Caco-2 (cell line): ENCODE measurements around the gene IL18. TPM values are rescaled to one million over a fixed set of nuclear protein-coding genes. Genes with fewer than 3 reads are reported as not detected.

Experiments
- BruUV-seq: library from RNA; stranded (reverse); fragments of 400-500 nt; replicated peaks from 2 replicates; lab custom pipeline; 2021; lab: Mats Ljungman, UMichigan
- CTCF ChIA-PET: fragments of 300-600 bp; sonication (Branson Sonifier 250); formaldehyde crosslinking; loops from one replicate; lab custom pipeline; 2022; ENCODE audit warnings: antibody characterized with exemption; lab: Charles Lee
- POLR2A ChIA-PET: fragments of 300-600 bp; sonication (Branson Sonifier 250); formaldehyde crosslinking; loops from one replicate; lab custom pipeline; 2022; ENCODE audit warnings: antibody characterized with exemption; lab: Charles Lee
- DNase-seq, 2 experiments: peaks; one replicate each; pipeline versions ENCODE4 v3.0.0 to v3.0.0-alpha.2; 2020 to 2022
- H3K27me3 ChIP-seq: replicated peaks from 2 replicates; pipeline ENCODE4 v1.6.0; 2011; ENCODE audit warnings: low read length; ENCODE audit not compliant: control insufficient read depth, insufficient read depth
- H3K36me3 ChIP-seq: 2 replicates; pipeline ENCODE4 v1.5.1; 2011; ENCODE audit warnings: low read length; ENCODE audit not compliant: control insufficient read depth, insufficient read depth
- H3K4me1 ChIP-seq: fragments of 250-450 bp; sonication (Bioruptor Pico); 2 replicates; pipeline ENCODE4 v1.5.1; 2020; ENCODE audit warnings: mild to moderate bottlenecking
- H3K4me3 ChIP-seq: 2 replicates; pipeline ENCODE4 v1.5.1; 2011; ENCODE audit warnings: low read depth, mild to moderate bottlenecking, control low read depth, low read length
- H3K9me3 ChIP-seq: fragments of 250-450 bp; sonication (Bioruptor Pico); 2 replicates; pipeline ENCODE4 v1.5.1; 2020; ENCODE audit warnings: mild to moderate bottlenecking, moderate library complexity
- H3K27ac Mint-ChIP-seq: one replicate; pipeline ENCODE4 v1.8.0; 2022; ENCODE audit warnings: mixed read lengths; ENCODE audit not compliant: unreplicated experiment
- H3K27me3 Mint-ChIP-seq: one replicate; pipeline ENCODE4 v1.8.0; 2022; ENCODE audit warnings: mixed read lengths; ENCODE audit not compliant: insufficient read depth, unreplicated experiment
- H3K36me3 Mint-ChIP-seq: one replicate; pipeline ENCODE4 v1.8.0; 2022; ENCODE audit warnings: mild to moderate bottlenecking, mixed read lengths; ENCODE audit not compliant: insufficient read depth, unreplicated experiment
- H3K4me1 Mint-ChIP-seq: one replicate; pipeline ENCODE4 v1.8.0; 2022; ENCODE audit warnings: low read depth, mixed read lengths; ENCODE audit not compliant: unreplicated experiment
- H3K4me3 Mint-ChIP-seq: one replicate; pipeline ENCODE4 v1.8.0; 2022; ENCODE audit warnings: mild to moderate bottlenecking, moderate library complexity, mixed read lengths; ENCODE audit not compliant: unreplicated experiment
- H3K9me3 Mint-ChIP-seq: one replicate; pipeline ENCODE4 v1.8.0; 2022; ENCODE audit warnings: mixed read lengths; ENCODE audit not compliant: unreplicated experiment
- intact Hi-C: fragments of 100-400 bp; cut with micrococcal nuclease; formaldehyde crosslinking; loops from one replicate; pipeline ENCODE4 v1.10.0; 2022; ENCODE audit not compliant: unreplicated experiment
- total RNA-seq: library from RNA; stranded (reverse); gene quantifications from 2 replicates; pipeline ENCODE4 v1.2.3, GENCODE V29; 2022
- TF ChIP-seq, protein P1 (sequence below), 2 experiments: fragments of 200-600 bp in 1 of 2; IDR thresholded peaks; 1 replicate in 1 of 2; 2 replicates in 1 of 2; pipeline versions ENCODE4 v1.5.1 to v1.8.0; 2011 to 2022; ENCODE audit warnings: antibody characterized with exemption in 1 of 2, control low read depth in 1 of 2, inconsistent platforms in 1 of 2, low read depth in 1 of 2, low read length in 1 of 2, mild to moderate bottlenecking in 1 of 2, moderate library complexity in 1 of 2; ENCODE audit not compliant: insufficient read depth in 1 of 2, severe bottlenecking in 1 of 2, unreplicated experiment in 1 of 2

IL18 gene
- total RNA-seq, 1 experiment from 2014 or later = 36.5 TPM

DNA sequence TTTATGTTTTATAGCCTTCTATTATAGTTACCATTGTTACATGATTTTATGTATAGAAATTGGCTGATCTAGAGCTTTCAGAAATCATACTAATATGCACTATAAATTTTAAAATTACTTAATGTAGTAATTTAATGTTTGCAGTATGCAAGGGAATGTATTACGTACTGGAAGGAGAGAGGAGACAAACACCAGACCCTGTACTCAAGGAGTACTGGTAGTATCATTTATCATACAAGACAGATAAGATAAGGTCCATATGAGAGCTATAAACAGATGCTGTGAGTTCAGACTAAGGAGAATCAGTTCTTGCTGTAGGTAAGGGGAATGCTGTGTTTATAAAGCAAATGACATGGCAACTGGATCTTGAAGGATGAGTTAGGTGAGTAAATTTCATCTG is 12.2 kb upstream of the IL18 start:
- H3K36me3 Mint-ChIP-seq = peaks cover 6% of the 10 kb centered on the region
- ChIA-PET POLR2A (interaction anchor here (0.7 to 1.1 kb wide), 3 partner anchors 19 to 573 kb away, joined by 3 to 4 read pairs (median 3); partner anchors contain the start of genes SDHD and TIMM8B), CTCF (interaction anchor here (1.0 to 1.4 kb wide), 3 partner anchors 10 to 62 kb away, joined by 3 to 17 read pairs (median 3); no protein-coding TSS in a partner anchor)
- no peaks in the 10 kb centered on the region for H3K9me3 ChIP-seq
- H3K4me3 ChIP-seq = no peak overlapping the region
- H3K27me3 ChIP-seq = no peaks in the 10 kb centered on the region
- H3K4me3 Mint-ChIP-seq = no peak overlapping the region
- peaks cover 21% of the 10 kb centered on the region for H3K4me1 Mint-ChIP-seq
- H3K36me3 ChIP-seq = no peaks in the 10 kb centered on the region
- H3K27me3 Mint-ChIP-seq = peaks cover 14% of the 10 kb centered on the region
- H3K4me1 ChIP-seq = peaks cover 14% of the 10 kb centered on the region
- no peaks in the 10 kb centered on the region for H3K9me3 Mint-ChIP-seq
- intact Hi-C loops = no loop called here
- no TSS peak for BruUV-seq
- no peak overlapping the region for H3K27ac Mint-ChIP-seq
- TF ChIP-seq, protein P1, sequence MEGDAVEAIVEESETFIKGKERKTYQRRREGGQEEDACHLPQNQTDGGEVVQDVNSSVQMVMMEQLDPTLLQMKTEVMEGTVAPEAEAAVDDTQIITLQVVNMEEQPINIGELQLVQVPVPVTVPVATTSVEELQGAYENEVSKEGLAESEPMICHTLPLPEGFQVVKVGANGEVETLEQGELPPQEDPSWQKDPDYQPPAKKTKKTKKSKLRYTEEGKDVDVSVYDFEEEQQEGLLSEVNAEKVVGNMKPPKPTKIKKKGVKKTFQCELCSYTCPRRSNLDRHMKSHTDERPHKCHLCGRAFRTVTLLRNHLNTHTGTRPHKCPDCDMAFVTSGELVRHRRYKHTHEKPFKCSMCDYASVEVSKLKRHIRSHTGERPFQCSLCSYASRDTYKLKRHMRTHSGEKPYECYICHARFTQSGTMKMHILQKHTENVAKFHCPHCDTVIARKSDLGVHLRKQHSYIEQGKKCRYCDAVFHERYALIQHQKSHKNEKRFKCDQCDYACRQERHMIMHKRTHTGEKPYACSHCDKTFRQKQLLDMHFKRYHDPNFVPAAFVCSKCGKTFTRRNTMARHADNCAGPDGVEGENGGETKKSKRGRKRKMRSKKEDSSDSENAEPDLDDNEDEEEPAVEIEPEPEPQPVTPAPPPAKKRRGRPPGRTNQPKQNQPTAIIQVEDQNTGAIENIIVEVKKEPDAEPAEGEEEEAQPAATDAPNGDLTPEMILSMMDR (IDR thresholded peaks at IDR 0.05; ENCODE audit: insufficient read depth in 1 of 2, low read depth in 1 of 2, low read length in 1 of 2, severe bottlenecking in 1 of 2, unreplicated experiment in 1 of 2) = no peak
- no peak for DNase-seq

- intact Hi-C loops = loop anchor here (1.0 kb wide), 2 partner anchors 62 to 105 kb away; no protein-coding TSS in a partner anchor
- Mint-ChIP-seq H3K36me3 (peaks cover 6% of the 10 kb centered on the region), H3K4me1 (peaks cover 21% of the 10 kb centered on the region), H3K9me3 (no peaks in the 10 kb centered on the region), H3K4me3 (peak overlapping the region; percentile 60), H3K27ac (peak overlapping the region; percentile 65), H3K27me3 (peaks cover 14% of the 10 kb centered on the region)
- Histone ChIP-seq H3K9me3 (no peaks in the 10 kb centered on the region), H3K36me3 (no peaks in the 10 kb centered on the region), H3K4me1 (peaks cover 14% of the 10 kb centered on the region), H3K27me3 (no peaks in the 10 kb centered on the region), H3K4me3 (no peak overlapping the region)
- TF ChIP-seq, protein P1 (IDR thresholded peaks at IDR 0.05; ENCODE audit: insufficient read depth in 1 of 2, low read depth in 1 of 2, low read length in 1 of 2, severe bottlenecking in 1 of 2, unreplicated experiment in 1 of 2) = no peak
- BruUV-seq = TSS peak; percentile 27
- ChIA-PET CTCF (interaction anchor here (0.5 to 1.3 kb wide), 12 partner anchors 9 to 421 kb away, joined by 3 to 15 read pairs (median 3); partner anchors contain the start of gene IL18), POLR2A (interaction anchor here (0.7 to 1.1 kb wide), 3 partner anchors 18 to 573 kb away, joined by 3 to 4 read pairs (median 3); partner anchors contain the start of genes SDHD and TIMM8B)
- DNase-seq = no peak
These were observed 11.7 kb upstream of the IL18 start for GRCh38 chr11:112175599-112175952.

DNA sequence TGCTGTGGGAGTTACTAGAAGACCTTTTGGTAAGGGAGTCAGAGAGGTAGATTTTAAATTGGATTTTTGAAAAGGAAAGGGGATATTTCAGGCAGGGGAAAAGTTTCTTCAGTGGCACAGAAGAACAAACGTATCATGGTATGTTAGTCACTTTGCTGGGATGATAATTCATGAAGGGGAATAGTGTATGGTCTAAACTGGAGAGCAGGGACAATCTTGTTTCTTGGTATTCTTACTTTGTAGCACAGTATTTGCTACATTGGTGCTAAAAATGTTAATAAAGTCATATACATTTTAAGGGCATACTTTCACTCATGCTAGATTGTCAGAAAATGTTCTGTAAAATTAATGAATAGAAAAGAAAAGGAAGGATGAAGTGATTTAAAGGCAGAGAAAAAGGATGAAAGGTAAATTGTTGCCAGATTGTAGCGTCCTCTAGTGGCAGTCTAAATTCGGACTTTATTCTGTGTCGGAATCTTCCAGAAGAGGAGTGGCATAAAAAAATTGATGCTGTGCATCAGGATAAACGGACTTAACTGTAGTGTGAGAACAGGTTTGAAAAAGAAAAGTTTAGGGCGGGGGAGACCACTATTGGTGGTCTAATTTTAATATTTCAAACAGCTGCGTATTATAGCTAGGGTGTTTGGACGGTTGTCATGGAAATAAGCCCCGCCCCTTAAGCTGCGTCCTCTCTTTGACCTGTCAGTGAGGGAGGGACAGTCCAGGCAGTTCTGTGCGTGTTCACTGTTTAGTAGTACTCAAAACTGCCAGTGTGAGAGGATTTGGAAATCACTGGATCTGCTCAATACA is 11.1 kb upstream of the IL18 start, which contains the start of gene BCO2:
TSS of gene BCO2 (plus strand) at position 724 of the 810 bp plus-strand sequence. CDS start 90 bp downstream, outside the sequence.
- peaks cover 12% of the 10 kb centered on the region for H3K27me3 Mint-ChIP-seq
- H3K36me3 Mint-ChIP-seq = peaks cover 6% of the 10 kb centered on the region
- Histone ChIP-seq H3K9me3 (no peaks in the 10 kb centered on the region), H3K4me1 (peaks cover 14% of the 10 kb centered on the region), H3K27me3 (no peaks in the 10 kb centered on the region), H3K36me3 (no peaks in the 10 kb centered on the region), H3K4me3 (no peak within 1 kb of the TSS)
- DNase-seq = peak; percentile 88 to 89
- intact Hi-C loops = loop anchor here (1.0 kb wide), 2 partner anchors 62 to 105 kb away; no protein-coding TSS in a partner anchor
- peaks cover 21% of the 10 kb centered on the region for H3K4me1 Mint-ChIP-seq
- H3K9me3 Mint-ChIP-seq = no peaks in the 10 kb centered on the region
- H3K27ac Mint-ChIP-seq = peak within 1 kb of the TSS; percentile 65
- BruUV-seq = no TSS peak
- CTCF ChIA-PET = interaction anchor here (0.5 to 1.3 kb wide), 12 partner anchors 9 to 420 kb away, joined by 3 to 15 read pairs (median 3); partner anchors contain the start of gene IL18
- TF ChIP-seq, protein P1 (IDR thresholded peaks at IDR 0.05; ENCODE audit: insufficient read depth in 1 of 2, low read depth in 1 of 2, low read length in 1 of 2, severe bottlenecking in 1 of 2, unreplicated experiment in 1 of 2) = peak; percentile 84 to 96
- H3K4me3 Mint-ChIP-seq = peak within 1 kb of the TSS; percentile 60
- POLR2A ChIA-PET = interaction anchor here (0.9 kb wide), 1 partner anchor 89 kb away, joined by 3 read pairs; the partner anchor contains the start of genes SDHD and TIMM8B
